GM12878 (cell line): ENCODE results near the gene GOLPH3. TPM values are rescaled to one million over a fixed set of nuclear protein-coding genes. Genes with fewer than 3 reads are reported as not detected.

ENCODE experiments used
- ATAC-seq: fragments of 200-7000 bp; cut with Tn5 transposase; 3 replicates; pipeline ENCODE4 v1.9.1; 2020; ENCODE audit warnings: mild to moderate bottlenecking, moderate library complexity
- BruUV-seq: library from RNA; stranded (reverse); fragments of 400-500 nt; replicated peaks from 2 replicates; lab custom pipeline; 2021; lab: Mats Ljungman, UMichigan
- CTCF ChIA-PET: fragments of 300-600 bp; sonication (Branson Sonifier 250); formaldehyde crosslinking; extraction: SDS; loops from one replicate; lab custom pipeline; 2021; ENCODE audit warnings: inconsistent platforms; lab: Yijun Ruan, JAX
- POLR2A ChIA-PET: fragments of 350-600 bp; formaldehyde crosslinking; extraction: SDS; loops from one replicate; lab custom pipeline; 2021; ENCODE audit warnings: inconsistent platforms; lab: Charles Lee
- RAD21 ChIA-PET: fragments of 300-600 bp; sonication (Branson Sonifier 250); formaldehyde crosslinking; loops from one replicate; lab custom pipeline; 2023; ENCODE audit warnings: antibody characterized with exemption; ENCODE audit not compliant: unreplicated experiment; lab: Charles Lee
- SMC1A ChIA-PET: fragments of 300-600 bp; sonication (Branson Sonifier 250); formaldehyde crosslinking; loops from one replicate; lab custom pipeline; 2023; ENCODE audit not compliant: unreplicated experiment, uncharacterized antibody; lab: Charles Lee
- DNase-seq: peaks from one replicate; pipeline ENCODE4 v3.0.0-alpha.2; 2011; ENCODE audit warnings: low read depth, low spot score
- FAIRE-seq: peaks from 3 replicates; lab custom pipeline; 2011; peaks lifted over from hg19 to GRCh38; lab: Jason Lieb, UNC
- H2AFZ ChIP-seq: 2 replicates; pipeline ENCODE4 v1.6.0; 2011; ENCODE audit warnings: low read depth, low read length, control low read depth; ENCODE audit not compliant: control insufficient read depth
- H3K27ac ChIP-seq: 2 replicates; pipeline ENCODE4 v1.5.1; 2011; ENCODE audit warnings: control low read depth; ENCODE audit not compliant: control insufficient read depth, insufficient read depth
- H3K27me3 ChIP-seq, 2 experiments: replicated peaks in 1 of 2; 2 replicates each; pipeline versions ENCODE4 v1.6.0 to v1.6.1; 2011; ENCODE audit warnings: low read length in 1 of 2; ENCODE audit not compliant: control insufficient read depth in 2 of 2, insufficient read depth in 2 of 2
- H3K36me3 ChIP-seq, 2 experiments: 2 replicates each; pipeline ENCODE4 v1.5.1; 2011; ENCODE audit warnings: low read length in 1 of 2; ENCODE audit not compliant: control insufficient read depth in 2 of 2, insufficient read depth in 2 of 2
- H3K4me1 ChIP-seq: 2 replicates; pipeline ENCODE4 v1.6.1; 2011; ENCODE audit warnings: mild to moderate bottlenecking, low read length, moderate library complexity, mixed read lengths; ENCODE audit not compliant: control insufficient read depth, insufficient read depth
- H3K4me2 ChIP-seq: 2 replicates; pipeline ENCODE4 v1.6.0; 2011; ENCODE audit warnings: control low read depth; ENCODE audit not compliant: control insufficient read depth, insufficient read depth
- H3K4me3 ChIP-seq: fragments of 200-600 bp; sonication (generic); 2 replicates; pipeline ENCODE4 v1.5.1; 2016
- H3K79me2 ChIP-seq: 2 replicates; pipeline ENCODE4 v1.6.0; 2011; ENCODE audit warnings: low read length; ENCODE audit not compliant: control insufficient read depth, insufficient read depth
- H3K9ac ChIP-seq: 2 replicates; pipeline ENCODE4 v1.8.0; 2011; ENCODE audit warnings: low read length, control low read depth, mixed read lengths; ENCODE audit not compliant: control insufficient read depth, insufficient read depth
- H3K9me3 ChIP-seq: replicated peaks from 3 replicates; pipeline ENCODE4 v1.5.1; 2011; ENCODE audit warnings: mild to moderate bottlenecking, low read length; ENCODE audit not compliant: control insufficient read depth, insufficient read depth
- H4K20me1 ChIP-seq: 2 replicates; pipeline ENCODE4 v1.6.0; 2011; ENCODE audit not compliant: control insufficient read depth, insufficient read depth
- CREB1 ChIP-seq: IDR thresholded peaks from 2 replicates; pipeline ENCODE4 v1.6.1; 2012; ENCODE audit warnings: low read depth, mild to moderate bottlenecking, inconsistent platforms
- EP300 ChIP-seq, 2 experiments: fragments of 150-350 bp in 1 of 2; IDR thresholded peaks; 2 replicates each; pipeline ENCODE4 v1.6.1; 2011 to 2012; ENCODE audit warnings: low read depth in 2 of 2, low read length in 2 of 2, borderline replicate concordance in 1 of 2, improper control_type of control experiment in 1 of 2, inconsistent platforms in 1 of 2; ENCODE audit not compliant: control insufficient read depth in 1 of 2
- SPI1 ChIP-seq: IDR thresholded peaks from 2 replicates; pipeline ENCODE4 v1.6.1; 2011; ENCODE audit warnings: low read depth, mild to moderate bottlenecking, low read length, moderate library complexity, borderline replicate concordance; ENCODE audit not compliant: insufficient read depth
- SREBF2 ChIP-seq: IDR thresholded peaks from 2 replicates; pipeline ENCODE4 v1.6.1; 2012; ENCODE audit warnings: mild to moderate bottlenecking, low read length
- SUZ12 ChIP-seq: fragments of 200-600 bp; sonication (generic); IDR thresholded peaks from one replicate; pipeline ENCODE4 v1.6.1; 2018; ENCODE audit warnings: antibody characterized with exemption, mild to moderate bottlenecking; ENCODE audit not compliant: unreplicated experiment
- WGBS: methylation state at CpG from one replicate; pipeline ENCODE4 v1.1.6; 2016; ENCODE audit warnings: low lambda C conversion rate; ENCODE audit not compliant: insufficient replicate concordance, insufficient coverage; ENCODE audit errors: missing lambda C conversion rate; 5-methylcytosine and 5-hydroxymethylcytosine counted together
- in situ Hi-C: fragments of 300-500 bp; cut with MboI; formaldehyde crosslinking; loops from 9 replicates; pipeline ENCODE4 v1.14.3; 2018; ENCODE audit warnings: mixed read lengths
- intact Hi-C: fragments of 100-400 bp; cut with micrococcal nuclease; formaldehyde crosslinking; loops from one replicate; pipeline ENCODE4 v1.14.2; 2022; ENCODE audit not compliant: unreplicated experiment
- polyA plus RNA-seq, 11 experiments: library from polyadenylated mRNA; depleted of rRNA in 4 of 11; unstranded in 6 of 11; stranded (reverse) in 5 of 11; fragments of >200 nt; fragmentation: Nextera tagmentation in 4 of 11; fragmentation: Illumina TruSeq in 1 of 11; extraction: Ambion mirVana in 4 of 11; extraction: Trizol in 1 of 11; gene quantifications; 1 replicate in 1 of 11; 2 replicates in 10 of 11; pipeline versions ENCODE4 v1.2.1 to v1.2.3, GENCODE V29; 2011 to 2016; ENCODE audit warnings: inconsistent platforms in 2 of 11, missing spikeins in 2 of 11, low read depth in 1 of 11
- total RNA-seq, 4 experiments: library from RNA; depleted of rRNA in 3 of 4; stranded (reverse); fragments of >200 nt in 3 of 4; fragmentation: Illumina TruSeq in 1 of 4; extraction: Trizol in 1 of 4; gene quantifications; 2 replicates each; pipeline versions ENCODE4 v1.2.1 to v1.2.3, GENCODE V29; 2013 to 2021
- TF ChIP-seq, protein P1 (sequence below): fragments of 450-650 bp; IDR thresholded peaks from 2 replicates; pipeline ENCODE4 v1.6.1; 2017; ENCODE audit warnings: mild to moderate bottlenecking, moderate library complexity

The GOLPH3 gene
- total and polyA plus RNA-seq, 10 of the 15 experiments (the other 5 are each of a cell fraction or from before 2014, with no cell fraction given): 14.0 to 79.7 (median 43.2) TPM

DNA sequence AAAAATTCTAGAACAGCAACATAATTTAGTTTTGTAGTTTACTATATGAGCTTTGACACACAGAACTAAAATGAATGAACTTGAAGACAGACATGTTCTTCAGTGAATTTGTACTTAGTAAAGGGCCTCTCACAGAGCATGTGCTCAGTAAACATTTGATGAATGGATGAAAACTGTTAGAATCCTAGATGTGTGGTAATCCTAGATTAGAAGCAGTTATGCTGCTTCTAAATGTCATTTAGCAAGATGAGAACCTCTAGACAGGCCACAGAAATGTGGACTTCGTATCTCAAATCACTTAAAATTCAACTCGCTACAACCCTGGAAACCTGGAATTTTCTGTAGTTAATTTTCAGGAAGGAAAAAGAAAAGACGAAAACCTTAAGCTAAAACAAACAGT, 8.5 kb downstream of the GOLPH3 start (continued):
- TF ChIP-seq, protein P1, sequence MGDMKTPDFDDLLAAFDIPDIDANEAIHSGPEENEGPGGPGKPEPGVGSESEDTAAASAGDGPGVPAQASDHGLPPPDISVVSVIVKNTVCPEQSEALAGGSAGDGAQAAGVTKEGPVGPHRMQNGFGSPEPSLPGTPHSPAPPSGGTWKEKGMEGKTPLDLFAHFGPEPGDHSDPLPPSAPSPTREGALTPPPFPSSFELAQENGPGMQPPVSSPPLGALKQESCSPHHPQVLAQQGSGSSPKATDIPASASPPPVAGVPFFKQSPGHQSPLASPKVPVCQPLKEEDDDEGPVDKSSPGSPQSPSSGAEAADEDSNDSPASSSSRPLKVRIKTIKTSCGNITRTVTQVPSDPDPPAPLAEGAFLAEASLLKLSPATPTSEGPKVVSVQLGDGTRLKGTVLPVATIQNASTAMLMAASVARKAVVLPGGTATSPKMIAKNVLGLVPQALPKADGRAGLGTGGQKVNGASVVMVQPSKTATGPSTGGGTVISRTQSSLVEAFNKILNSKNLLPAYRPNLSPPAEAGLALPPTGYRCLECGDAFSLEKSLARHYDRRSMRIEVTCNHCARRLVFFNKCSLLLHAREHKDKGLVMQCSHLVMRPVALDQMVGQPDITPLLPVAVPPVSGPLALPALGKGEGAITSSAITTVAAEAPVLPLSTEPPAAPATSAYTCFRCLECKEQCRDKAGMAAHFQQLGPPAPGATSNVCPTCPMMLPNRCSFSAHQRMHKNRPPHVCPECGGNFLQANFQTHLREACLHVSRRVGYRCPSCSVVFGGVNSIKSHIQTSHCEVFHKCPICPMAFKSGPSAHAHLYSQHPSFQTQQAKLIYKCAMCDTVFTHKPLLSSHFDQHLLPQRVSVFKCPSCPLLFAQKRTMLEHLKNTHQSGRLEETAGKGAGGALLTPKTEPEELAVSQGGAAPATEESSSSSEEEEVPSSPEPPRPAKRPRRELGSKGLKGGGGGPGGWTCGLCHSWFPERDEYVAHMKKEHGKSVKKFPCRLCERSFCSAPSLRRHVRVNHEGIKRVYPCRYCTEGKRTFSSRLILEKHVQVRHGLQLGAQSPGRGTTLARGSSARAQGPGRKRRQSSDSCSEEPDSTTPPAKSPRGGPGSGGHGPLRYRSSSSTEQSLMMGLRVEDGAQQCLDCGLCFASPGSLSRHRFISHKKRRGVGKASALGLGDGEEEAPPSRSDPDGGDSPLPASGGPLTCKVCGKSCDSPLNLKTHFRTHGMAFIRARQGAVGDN: no peak
- TF ChIP-seq SUZ12 (no peak), EP300 (IDR thresholded peaks at IDR 0.05; ENCODE audit: borderline replicate concordance in 1 of 2, control insufficient read depth in 1 of 2, low read depth in 2 of 2, low read length in 2 of 2) (no peak), SPI1 (no peak), SREBF2 (no peak)

DNA sequence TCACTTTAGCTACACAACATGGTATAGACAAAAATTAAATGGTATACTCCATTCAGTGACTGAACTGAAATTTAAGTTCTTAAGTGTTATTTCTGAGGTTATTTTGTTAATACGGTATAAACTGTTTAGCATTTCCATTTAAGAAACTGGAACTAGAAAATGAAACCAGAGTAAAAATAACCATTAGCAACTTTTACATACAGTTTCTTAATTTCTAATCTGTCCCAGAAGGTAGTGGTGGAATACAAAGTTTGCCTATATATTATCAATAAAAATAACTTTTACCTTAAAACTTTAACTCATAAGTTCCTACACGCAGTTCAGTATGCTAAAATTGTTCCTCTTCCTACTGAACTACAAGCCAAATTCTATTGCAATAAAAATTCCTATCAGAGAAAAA, 10.3 kb downstream of the GOLPH3 start:
- POLR2A ChIA-PET: interaction anchor here (0.6 to 2.5 kb wide), 3 partner anchors 8 to 11 kb away, joined by 5 to 22 read pairs (median 5); partner anchors contain the start of gene GOLPH3
- in situ Hi-C loops: no loop called here
- FAIRE-seq: no peak
- Histone ChIP-seq H3K79me2 (peaks cover 86% of the 10 kb centered on the region), H4K20me1 (no peaks in the 10 kb centered on the region), H3K9ac (no peak overlapping the region), H3K27me3 (no peaks in the 10 kb centered on the region)
- DNase-seq: no peak
- no peak for TF ChIP-seq CREB1
- TF ChIP-seq, all 136 proteins: peak for 0
- Histone ChIP-seq H3K36me3 (peaks cover 0 to 21% of the 10 kb centered on the region in 2 experiments; a peak in 3 of 4 replicates), H2AFZ (no peak overlapping the region), H3K27ac (peak overlapping the region; percentile 63), H3K9me3 (no peaks in the 10 kb centered on the region), H3K4me1 (peaks cover 45% of the 10 kb centered on the region), H3K4me3 (peak overlapping the region; percentile 45; the same call in 1 of the 2 replicates), H3K4me2 (peak overlapping the region; percentile 86)
- ATAC-seq: peak; percentile 50
- BruUV-seq: no TSS peak
- ChIA-PET CTCF (interaction anchor here (0.7 to 1.0 kb wide), 3 partner anchors 8 to 69 kb away, joined by 3 to 4 read pairs (median 4); no protein-coding TSS in a partner anchor), SMC1A (interaction anchor here (0.9 to 1.5 kb wide), 7 partner anchors 9 to 121 kb away, joined by 3 to 12 read pairs (median 5); partner anchors contain the start of gene GOLPH3), RAD21 (interaction anchor here (1.3 to 3.3 kb wide), 2 partner anchors 9 kb away, joined by 5 to 12 read pairs; partner anchors contain the start of gene GOLPH3)
- 0% methylated on average over 2 of the region's 2 CpGs for WGBS
- intact Hi-C loops: no loop called here
